NCI-H1436 treated with DMSO at 0.1 percent for 48 hours (cell line): ENCODE data around the gene SDK2.
"Not testable (repeated sequence)": the region's sequence is repeated elsewhere in the genome, so short reads cannot be mapped to it uniquely, and the experiment has no call there.

ENCODE experiments used
- DNase-seq: peaks from one replicate; lab custom pipeline; 2025; lab: John Stamatoyannopoulos, UW

Gene SDK2

GRCh38 chr17:73342050-73342522 lies 302.2 kb downstream of the SDK2 start:
- DNase-seq, result no peak

GRCh38 chr17:73341350-73342049 lies 302.7 kb downstream of the SDK2 start:
- DNase-seq, result no peak

- DNase-seq, result no peak
Measured at GRCh38 chr17:73340093-73340596, 304.1 kb downstream of the SDK2 start.

GRCh38 chr17:73338566-73339197 lies 305.6 kb downstream of the SDK2 start:
- no peak for DNase-seq

- DNase-seq, result no peak
Measured at GRCh38 chr17:73338050-73338521, 306.2 kb downstream of the SDK2 start.

- no peak for DNase-seq
Measured at GRCh38 chr17:73337330-73337710, 306.9 kb downstream of the SDK2 start.

GRCh38 chr17:73336408-73337329 lies 307.6 kb downstream of the SDK2 start:
- DNase-seq, result no peak

- DNase-seq, result no peak
Measured at GRCh38 chr17:73335591-73336407, 308.4 kb downstream of the SDK2 start.

- no peak for DNase-seq
Measured at GRCh38 chr17:73334771-73335513, 309.3 kb downstream of the SDK2 start.

- not testable (repeated sequence) for DNase-seq
Measured at GRCh38 chr17:73333445-73333844, 310.8 kb downstream of the SDK2 start.

GRCh38 chr17:73331060-73331459 lies 313.2 kb downstream of the SDK2 start:
- no peak for DNase-seq

GRCh38 chr17:73327676-73328075 lies 316.6 kb downstream of the SDK2 start:
- DNase-seq, result no peak

- DNase-seq, result no peak
Measured at GRCh38 chr17:73325527-73325842, 318.8 kb downstream of the SDK2 start.

GRCh38 chr17:73324711-73325526 lies 319.3 kb downstream of the SDK2 start:
- DNase-seq, result no peak

- DNase-seq, result no peak
Measured at GRCh38 chr17:73324160-73324475, 320.1 kb downstream of the SDK2 start.

- no peak for DNase-seq
Measured at GRCh38 chr17:73323409-73324159, 320.7 kb downstream of the SDK2 start.

- DNase-seq, result no peak
Measured at GRCh38 chr17:73320601-73321264, 323.5 kb downstream of the SDK2 start.

- DNase-seq, result no peak
Measured at GRCh38 chr17:73319766-73320165, 324.5 kb downstream of the SDK2 start.

- peak; percentile 7 for DNase-seq
Measured at GRCh38 chr17:73318836-73319235, 325.4 kb downstream of the SDK2 start.
